Keratinocyte (primary cell): Measurements from ENCODE around the gene ATF1.

Source experiments
- CTCF ChIP-seq, 3 experiments: IDR thresholded peaks in 1 of 3; conservative IDR thresholded peaks in 1 of 3; optimal IDR thresholded peaks in 1 of 3; 2 replicates in 2 of 3; 3 replicates in 1 of 3; pipeline versions ENCODE3 to v1.5.1; 2011; ENCODE audit warnings: low read length in 3 of 3, mild to moderate bottlenecking in 3 of 3, moderate library complexity in 2 of 3, control low read depth in 1 of 3, inconsistent platforms in 1 of 3; ENCODE audit not compliant: insufficient read depth in 2 of 3; ENCODE audit errors: extremely low read depth in 1 of 3
- EZH2 ChIP-seq: IDR thresholded peaks from one replicate; pipeline ENCODE4 v1.6.1; 2012; ENCODE audit warnings: inconsistent platforms, mild to moderate bottlenecking, low read length, moderate library complexity

- TF ChIP-seq CTCF (optimal IDR thresholded peaks at IDR 0.05 in 1 of 3, IDR thresholded peaks at IDR 0.05 in 1 of 3, conservative IDR thresholded peaks at IDR 0.05 in 1 of 3; ENCODE audit: extremely low read depth in 1 of 3, insufficient read depth in 2 of 3, low read length in 3 of 3) (no peak), EZH2 (no peak)
Measured at GRCh38 chr12:50750366-50750765, 13.5 kb upstream of the ATF1 start.
